Stomach (tissue), 4 donors: Measurements from ENCODE around the gene SLC10A3.

Experiments used
- POLR2A ChIP-seq, 4 donors: fragments of 450-650 bp; IDR thresholded peaks; one replicate each; pipeline ENCODE4 v1.6.1; 2016; ENCODE audit warnings: antibody characterized with exemption in 4 of 4, control low read depth in 2 of 4, mild to moderate bottlenecking in 1 of 4, moderate library complexity in 1 of 4
- POLR2AphosphoS5 ChIP-seq, 3 donors: sonication (generic); formaldehyde crosslinking; IDR thresholded peaks; one replicate each; pipeline ENCODE4 v1.6.1; 2016; ENCODE audit warnings: antibody characterized with exemption in 3 of 3
- TF ChIP-seq, protein P1 (sequence below), 7 experiments: fragments of 450-650 bp in 4 of 7; fragments of 200-600 bp in 3 of 7; sonication (generic) in 3 of 7; IDR thresholded peaks; one replicate each; pipeline ENCODE4 v1.5.1; 2016 to 2019; ENCODE audit warnings: antibody characterized with exemption in 7 of 7, control low read depth in 2 of 7, mild to moderate bottlenecking in 1 of 7

DNA sequence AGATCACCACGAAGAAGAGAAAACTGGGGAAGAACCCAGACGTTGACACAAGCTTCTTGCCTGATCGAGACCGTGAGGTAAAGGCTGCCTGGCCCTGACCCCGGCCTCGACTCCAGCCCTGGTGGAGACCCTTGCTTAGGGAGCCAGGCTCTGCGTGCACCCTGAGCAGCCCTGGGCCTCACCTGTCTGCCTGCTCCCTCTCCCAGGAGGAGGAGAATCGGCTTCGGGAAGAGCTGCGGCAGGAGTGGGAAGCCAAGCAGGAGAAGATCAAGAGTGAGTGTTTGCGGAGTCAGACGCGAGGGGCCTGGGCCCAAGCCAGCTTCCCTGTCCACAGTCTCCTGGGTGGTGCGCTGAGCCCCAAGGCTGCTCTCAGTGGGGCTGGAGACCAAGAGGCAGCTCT, 41.9 kb downstream of the SLC10A3 start:
- TF ChIP-seq, protein P1, sequence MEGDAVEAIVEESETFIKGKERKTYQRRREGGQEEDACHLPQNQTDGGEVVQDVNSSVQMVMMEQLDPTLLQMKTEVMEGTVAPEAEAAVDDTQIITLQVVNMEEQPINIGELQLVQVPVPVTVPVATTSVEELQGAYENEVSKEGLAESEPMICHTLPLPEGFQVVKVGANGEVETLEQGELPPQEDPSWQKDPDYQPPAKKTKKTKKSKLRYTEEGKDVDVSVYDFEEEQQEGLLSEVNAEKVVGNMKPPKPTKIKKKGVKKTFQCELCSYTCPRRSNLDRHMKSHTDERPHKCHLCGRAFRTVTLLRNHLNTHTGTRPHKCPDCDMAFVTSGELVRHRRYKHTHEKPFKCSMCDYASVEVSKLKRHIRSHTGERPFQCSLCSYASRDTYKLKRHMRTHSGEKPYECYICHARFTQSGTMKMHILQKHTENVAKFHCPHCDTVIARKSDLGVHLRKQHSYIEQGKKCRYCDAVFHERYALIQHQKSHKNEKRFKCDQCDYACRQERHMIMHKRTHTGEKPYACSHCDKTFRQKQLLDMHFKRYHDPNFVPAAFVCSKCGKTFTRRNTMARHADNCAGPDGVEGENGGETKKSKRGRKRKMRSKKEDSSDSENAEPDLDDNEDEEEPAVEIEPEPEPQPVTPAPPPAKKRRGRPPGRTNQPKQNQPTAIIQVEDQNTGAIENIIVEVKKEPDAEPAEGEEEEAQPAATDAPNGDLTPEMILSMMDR (IDR thresholded peaks at IDR 0.05): no peak
- TF ChIP-seq POLR2AphosphoS5 (IDR thresholded peaks at IDR 0.05) (no peak), POLR2A (IDR thresholded peaks at IDR 0.05) (no peak)
